Measurements from ENCODE around the gene ADAMTS2.

The ADAMTS2 gene

DNA sequence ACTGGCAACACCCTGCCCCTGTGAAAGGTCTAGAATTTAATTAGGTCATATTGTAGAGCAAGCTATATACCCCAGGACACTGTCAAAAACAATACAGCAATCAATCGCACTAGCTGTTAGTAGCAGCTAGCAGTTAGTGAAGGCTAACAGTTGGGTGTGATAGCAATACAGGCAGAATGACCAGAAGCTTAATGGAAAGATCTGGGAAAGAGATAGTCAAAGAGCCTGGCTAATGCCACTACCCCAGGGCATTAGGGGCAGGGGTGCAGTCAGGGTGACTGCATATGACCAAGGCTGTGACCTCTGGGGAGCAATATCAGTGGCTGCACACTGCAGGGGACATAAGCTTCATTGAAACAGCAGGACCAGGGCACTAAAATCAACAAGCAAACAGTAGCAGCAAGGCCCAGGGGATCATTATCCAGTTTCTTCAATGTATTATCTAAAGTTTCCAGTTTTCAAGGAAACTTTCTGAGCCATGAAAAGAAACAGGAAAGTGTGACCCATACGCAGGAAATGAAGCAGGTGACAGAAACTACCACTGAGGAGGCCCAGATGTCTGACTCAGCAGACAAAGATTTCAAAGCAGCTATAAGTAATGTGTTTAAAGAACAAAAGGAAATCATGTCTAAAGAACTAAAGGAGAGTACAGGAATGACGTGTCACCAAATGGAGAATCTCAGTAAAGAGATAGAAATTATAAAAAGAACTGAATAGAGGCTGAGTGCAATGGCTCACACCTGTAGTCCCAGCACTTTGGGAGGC lies 202.6 kb downstream of the ADAMTS2 start:
- peaks cover 31% of the 10 kb centered on the region for H3K4me1 Mint-ChIP-seq (ENCODE audit: low read depth)

GRCh38 chr5:179141867-179142266 lies 203.4 kb downstream of the ADAMTS2 start:
- peaks cover 27% of the 10 kb centered on the region for H3K4me1 Mint-ChIP-seq (ENCODE audit: low read depth)
- H3K27ac Mint-ChIP-seq, result peak overlapping the region; percentile 41

More for the DNA sequence above, 202.6 kb downstream of the ADAMTS2 start:
- Mint-ChIP-seq H3K27ac (peak overlapping the region; percentile 94), H3K36me3 (no peaks in the 10 kb centered on the region), H3K27me3 (no peaks in the 10 kb centered on the region), H3K4me3 (peak overlapping the region; percentile 38), H3K9me3 (ENCODE audit: low read depth) (no peaks in the 10 kb centered on the region)

DNA sequence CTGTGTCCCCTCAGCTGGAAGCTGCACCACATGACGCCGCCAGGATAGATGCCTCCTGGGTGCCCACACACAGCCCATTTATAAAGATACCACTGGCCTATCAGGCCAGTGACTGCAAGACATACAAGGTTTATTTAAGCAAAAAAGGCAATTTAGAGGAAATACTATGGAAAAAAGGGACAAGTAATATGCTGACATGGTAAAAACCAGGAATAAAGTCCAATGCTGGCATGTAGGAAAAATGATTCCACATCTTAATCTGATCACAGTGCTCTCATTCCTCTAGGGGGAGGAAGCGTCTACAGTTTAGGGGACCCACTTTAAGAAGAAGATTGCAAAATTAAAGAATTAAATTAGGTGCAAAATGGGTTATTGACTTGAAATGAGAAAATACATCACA lies 205.0 kb downstream of the ADAMTS2 start:
- Mint-ChIP-seq H3K36me3 (no peaks in the 10 kb centered on the region), H3K4me3 (no peak overlapping the region), H3K27ac (no peak overlapping the region), H3K27me3 (no peaks in the 10 kb centered on the region), H3K9me3 (ENCODE audit: low read depth) (no peaks in the 10 kb centered on the region), H3K4me1 (ENCODE audit: low read depth) (peaks cover 16% of the 10 kb centered on the region)

More at GRCh38 chr5:179141867-179142266, 203.4 kb downstream of the ADAMTS2 start:
- Mint-ChIP-seq H3K27me3 (no peaks in the 10 kb centered on the region), H3K36me3 (no peaks in the 10 kb centered on the region), H3K9me3 (ENCODE audit: low read depth) (no peaks in the 10 kb centered on the region), H3K4me3 (no peak overlapping the region)

- H3K36me3 Mint-ChIP-seq, result no peaks in the 10 kb centered on the region
- no peak overlapping the region for H3K27ac Mint-ChIP-seq
- H3K4me3 Mint-ChIP-seq, result no peak overlapping the region
- peaks cover 15% of the 10 kb centered on the region for H3K4me1 Mint-ChIP-seq (ENCODE audit: low read depth)
- H3K9me3 Mint-ChIP-seq (ENCODE audit: low read depth), result no peaks in the 10 kb centered on the region
- no peaks in the 10 kb centered on the region for H3K27me3 Mint-ChIP-seq
Measured at GRCh38 chr5:179139936-179140235, 205.4 kb downstream of the ADAMTS2 start.

- H3K9me3 Mint-ChIP-seq (ENCODE audit: low read depth), result no peaks in the 10 kb centered on the region
- H3K27ac Mint-ChIP-seq, result no peak overlapping the region
- peaks cover 15% of the 10 kb centered on the region for H3K4me1 Mint-ChIP-seq (ENCODE audit: low read depth)
- H3K4me3 Mint-ChIP-seq, result no peak overlapping the region
- no peaks in the 10 kb centered on the region for H3K27me3 Mint-ChIP-seq
- H3K36me3 Mint-ChIP-seq, result no peaks in the 10 kb centered on the region
Measured at GRCh38 chr5:179139111-179139935, 205.9 kb downstream of the ADAMTS2 start.

DNA sequence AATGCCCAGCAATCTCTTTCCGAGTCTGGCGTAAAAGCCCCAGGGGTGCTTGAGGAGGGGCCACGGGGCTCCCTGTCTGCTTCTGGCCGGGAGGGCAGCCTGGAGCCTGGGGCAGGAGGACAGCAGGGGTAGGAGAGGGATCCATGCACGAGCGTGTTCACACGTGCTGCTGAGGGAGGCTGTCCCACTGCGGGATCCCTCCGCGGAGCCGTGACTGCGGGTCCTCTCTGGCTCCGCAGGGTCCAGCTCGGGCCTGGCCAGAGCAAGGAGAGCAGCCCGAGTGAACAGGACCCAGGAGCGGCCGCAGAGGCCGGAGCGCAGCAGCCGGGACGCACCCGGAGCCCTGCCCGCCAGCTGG lies 206.7 kb downstream of the ADAMTS2 start:
- Mint-ChIP-seq H3K27me3 (no peaks in the 10 kb centered on the region), H3K36me3 (no peaks in the 10 kb centered on the region), H3K27ac (no peak overlapping the region), H3K4me3 (no peak overlapping the region), H3K4me1 (ENCODE audit: low read depth) (peaks cover 15% of the 10 kb centered on the region), H3K9me3 (ENCODE audit: low read depth) (no peaks in the 10 kb centered on the region)

GRCh38 chr5:179137643-179138567 lies 207.4 kb downstream of the ADAMTS2 start:
- Mint-ChIP-seq H3K4me1 (ENCODE audit: low read depth) (peaks cover 9% of the 10 kb centered on the region), H3K27ac (no peak overlapping the region), H3K36me3 (no peaks in the 10 kb centered on the region), H3K4me3 (no peak overlapping the region), H3K9me3 (ENCODE audit: low read depth) (no peaks in the 10 kb centered on the region), H3K27me3 (no peaks in the 10 kb centered on the region)

DNA sequence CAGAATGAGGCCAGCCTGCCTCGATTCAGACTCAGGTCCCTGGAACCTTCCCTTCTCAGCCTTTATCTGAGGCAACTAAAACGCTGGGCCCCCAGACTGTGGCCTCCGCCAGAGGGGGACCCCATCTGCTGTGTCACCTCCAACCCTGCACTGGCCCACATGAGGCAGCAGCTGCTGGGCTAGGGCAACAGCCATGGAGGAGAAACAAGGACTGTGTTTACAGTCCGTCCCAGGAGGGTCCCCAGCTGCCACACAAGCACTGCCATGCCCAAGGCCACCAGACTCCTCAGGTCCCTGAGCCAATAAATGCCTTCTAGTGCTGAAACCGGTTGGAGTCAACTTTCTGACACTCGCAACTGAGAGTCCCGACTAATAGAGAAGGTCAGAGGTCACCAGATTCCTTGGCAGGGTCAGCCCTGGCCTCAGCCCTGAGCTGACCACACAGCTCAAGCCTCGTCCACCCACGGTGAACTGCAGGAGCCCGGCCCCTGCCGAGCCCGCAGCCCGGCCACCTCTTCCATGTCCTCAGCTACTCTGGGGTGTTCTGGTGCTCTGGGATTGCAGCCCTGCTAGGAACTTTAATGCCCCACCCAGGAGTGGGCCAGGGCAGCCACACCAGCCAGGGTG lies 208.1 kb downstream of the ADAMTS2 start:
- Mint-ChIP-seq H3K4me1 (ENCODE audit: low read depth) (peaks cover 1% of the 10 kb centered on the region), H3K27ac (no peak overlapping the region), H3K9me3 (ENCODE audit: low read depth) (no peaks in the 10 kb centered on the region), H3K4me3 (no peak overlapping the region), H3K27me3 (no peaks in the 10 kb centered on the region), H3K36me3 (no peaks in the 10 kb centered on the region)

- Mint-ChIP-seq H3K27me3 (no peaks in the 10 kb centered on the region), H3K9me3 (ENCODE audit: low read depth) (no peaks in the 10 kb centered on the region), H3K27ac (no peak overlapping the region), H3K36me3 (no peaks in the 10 kb centered on the region), H3K4me1 (ENCODE audit: low read depth) (no peaks in the 10 kb centered on the region), H3K4me3 (no peak overlapping the region)
Measured at GRCh38 chr5:179135441-179136215, 209.6 kb downstream of the ADAMTS2 start.

GRCh38 chr5:179135006-179135405 lies 210.3 kb downstream of the ADAMTS2 start:
- no peaks in the 10 kb centered on the region for H3K36me3 Mint-ChIP-seq
- no peak overlapping the region for H3K27ac Mint-ChIP-seq
- H3K27me3 Mint-ChIP-seq, result no peaks in the 10 kb centered on the region
- H3K4me1 Mint-ChIP-seq (ENCODE audit: low read depth), result no peaks in the 10 kb centered on the region
- H3K9me3 Mint-ChIP-seq (ENCODE audit: low read depth), result no peaks in the 10 kb centered on the region
- H3K4me3 Mint-ChIP-seq, result no peak overlapping the region

GRCh38 chr5:179134511-179134910 lies 210.8 kb downstream of the ADAMTS2 start:
- H3K4me1 Mint-ChIP-seq (ENCODE audit: low read depth), result no peaks in the 10 kb centered on the region
- no peaks in the 10 kb centered on the region for H3K9me3 Mint-ChIP-seq (ENCODE audit: low read depth)
- H3K27me3 Mint-ChIP-seq, result no peaks in the 10 kb centered on the region
- H3K27ac Mint-ChIP-seq, result no peak overlapping the region
- H3K4me3 Mint-ChIP-seq, result no peak overlapping the region
- no peaks in the 10 kb centered on the region for H3K36me3 Mint-ChIP-seq

DNA sequence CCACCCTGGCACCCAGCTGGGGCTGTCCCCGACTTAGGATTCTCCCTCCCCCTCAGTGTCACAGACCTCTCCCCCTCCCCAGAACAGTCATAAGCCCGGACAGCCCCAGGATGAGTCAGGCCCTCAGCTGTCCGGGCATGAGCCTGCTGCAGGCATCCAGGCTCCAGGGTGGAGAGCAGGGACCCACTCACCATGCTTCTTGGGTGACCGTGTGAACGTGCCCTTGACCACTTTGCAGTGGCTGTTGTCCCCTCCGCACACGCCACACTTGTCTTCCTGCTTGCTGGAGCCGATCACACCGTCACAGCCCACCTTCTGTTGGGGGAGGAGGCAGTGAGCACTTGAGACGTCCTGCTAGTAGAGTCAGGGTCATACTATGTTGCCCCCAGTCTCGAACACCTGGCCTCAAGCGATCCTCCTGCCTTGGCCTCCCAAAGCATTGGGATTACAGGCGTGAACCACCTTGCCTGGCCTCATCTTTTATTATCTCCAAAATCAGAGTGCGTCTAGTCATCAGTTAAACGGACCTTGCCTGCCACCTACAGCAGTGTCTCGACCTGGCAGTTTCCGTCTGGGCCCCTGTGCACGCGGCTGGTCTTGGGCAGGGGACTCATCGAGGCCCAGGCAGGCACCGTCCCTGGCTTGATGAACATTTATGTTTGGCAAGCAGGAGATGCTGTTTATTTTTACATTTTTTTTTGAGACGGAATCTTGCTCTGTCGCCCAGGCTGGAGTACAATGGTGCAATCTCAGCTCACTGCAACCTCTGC lies 212.5 kb downstream of the ADAMTS2 start:
- no peaks in the 10 kb centered on the region for H3K4me1 Mint-ChIP-seq (ENCODE audit: low read depth)
- no peak overlapping the region for H3K4me3 Mint-ChIP-seq
- no peaks in the 10 kb centered on the region for H3K9me3 Mint-ChIP-seq (ENCODE audit: low read depth)
- no peaks in the 10 kb centered on the region for H3K36me3 Mint-ChIP-seq
- H3K27me3 Mint-ChIP-seq, result no peaks in the 10 kb centered on the region
- H3K27ac Mint-ChIP-seq, result no peak overlapping the region

GRCh38 chr5:179131886-179132585 lies 213.2 kb downstream of the ADAMTS2 start:
- Mint-ChIP-seq H3K36me3 (no peaks in the 10 kb centered on the region), H3K27ac (no peak overlapping the region), H3K4me3 (no peak overlapping the region), H3K4me1 (ENCODE audit: low read depth) (no peaks in the 10 kb centered on the region), H3K27me3 (no peaks in the 10 kb centered on the region), H3K9me3 (ENCODE audit: low read depth) (no peaks in the 10 kb centered on the region)
